NCI-H460 (cell line): ENCODE results near the gene ADAM19. TPM values are rescaled to one million over a fixed set of nuclear protein-coding genes. Genes with fewer than 3 reads are reported as not detected.

Experiments used
- DNase-seq: peaks from one replicate; pipeline ENCODE4 v3.0.0-alpha.2; 2016; ENCODE audit warnings: low read depth; ENCODE audit errors: extremely low read depth
- total RNA-seq: library from RNA; depleted of rRNA; stranded (reverse); fragments of >200 nt; shearing (Covaris generic); gene quantifications from 2 replicates; pipeline ENCODE4 v1.2.3, GENCODE V29; 2014

Gene ADAM19
- total RNA-seq, 1 experiment from 2014 or later, result 7.7 TPM

DNA sequence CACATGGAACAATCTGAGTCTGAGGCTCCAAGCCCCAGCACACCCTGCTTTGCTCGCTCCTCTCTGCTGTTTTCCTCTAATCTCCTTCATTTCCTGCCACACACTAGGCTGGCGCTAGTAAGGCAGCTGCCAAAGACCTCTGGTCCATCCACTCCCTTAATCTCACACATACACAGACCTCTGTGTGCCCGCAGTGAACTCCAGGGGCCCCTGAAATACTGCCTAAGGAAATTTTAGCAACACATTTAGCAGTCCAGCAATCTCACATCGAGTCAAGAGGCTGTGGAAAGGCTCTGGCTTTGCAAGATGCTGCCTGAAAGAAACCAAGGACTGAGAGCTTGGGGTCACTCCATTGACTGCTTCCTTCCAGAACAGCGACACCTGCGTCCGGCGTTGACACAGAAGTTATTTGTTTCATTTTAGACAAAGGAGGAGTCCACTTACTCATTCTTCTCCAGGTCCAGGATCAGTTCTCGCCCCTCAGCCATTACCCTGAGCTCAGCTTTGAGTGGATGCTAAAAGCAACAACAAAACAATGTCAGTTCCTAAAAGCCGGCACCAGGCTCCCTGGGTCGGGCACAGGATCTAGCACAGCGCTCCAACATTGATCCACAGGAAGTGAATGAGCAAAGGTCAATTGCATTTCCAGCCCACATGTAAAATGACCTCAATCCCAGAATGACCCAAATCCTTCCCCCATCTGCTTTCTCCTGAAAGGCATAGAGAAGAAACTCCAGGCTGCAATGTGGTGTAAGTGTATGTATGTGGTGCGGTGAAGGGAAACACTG lies 11.5 kb downstream of the ADAM19 start:
- no peak for DNase-seq

- no peak for DNase-seq
Measured at GRCh38 chr5:157563373-157563928, 12.1 kb downstream of the ADAM19 start.

- no peak for DNase-seq
Measured at GRCh38 chr5:157562111-157562581, 13.4 kb downstream of the ADAM19 start.

- DNase-seq, result no peak
Measured at GRCh38 chr5:157561110-157561509, 14.5 kb downstream of the ADAM19 start.

- DNase-seq, result no peak
Measured at GRCh38 chr5:157559301-157559700, 16.3 kb downstream of the ADAM19 start.

DNA sequence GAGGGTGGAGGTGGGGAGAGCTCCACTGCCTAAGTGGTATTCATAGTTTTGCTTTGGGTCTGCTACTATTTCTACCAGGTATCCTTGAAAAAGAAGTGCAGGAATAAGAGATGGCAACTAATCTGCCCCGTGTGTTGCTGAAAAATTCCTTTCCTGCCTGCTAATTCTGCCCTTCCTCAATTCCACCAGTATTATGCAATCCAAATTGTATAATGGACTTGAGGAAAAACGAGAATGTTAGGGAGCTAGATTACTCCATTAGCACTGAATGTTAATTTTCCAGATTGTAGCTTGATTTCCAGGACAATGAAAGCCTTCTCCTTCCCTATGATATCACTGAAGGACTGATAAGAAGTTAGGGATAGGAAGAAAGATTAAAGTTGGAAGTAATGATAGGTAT lies 16.9 kb downstream of the ADAM19 start:
- no peak for DNase-seq

DNA sequence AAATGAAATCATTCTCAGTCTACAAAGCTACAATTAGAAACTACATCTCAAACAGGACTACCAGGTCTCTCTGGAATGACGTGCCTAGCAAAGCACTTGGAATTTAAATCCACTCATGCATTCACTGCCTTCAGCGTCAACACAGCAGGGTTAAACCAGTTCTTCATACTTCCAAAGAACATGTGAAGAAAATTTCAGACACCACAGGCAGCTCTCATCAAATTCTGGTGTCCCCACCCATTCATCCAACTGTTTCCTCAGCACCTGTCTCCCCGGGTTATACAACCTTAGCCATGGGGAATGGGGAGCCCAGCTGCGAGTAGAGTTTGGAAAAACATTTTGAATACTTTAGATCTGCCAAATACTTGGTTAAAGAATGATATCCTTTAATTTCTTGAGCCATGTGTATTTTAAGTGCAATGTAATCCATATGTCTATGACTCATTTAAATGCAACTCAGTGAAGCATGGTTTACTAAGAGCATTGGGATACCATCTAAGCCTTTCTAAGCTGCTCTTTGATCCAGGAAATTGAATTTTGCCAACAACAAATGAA lies 17.5 kb downstream of the ADAM19 start:
- DNase-seq, result no peak

DNA sequence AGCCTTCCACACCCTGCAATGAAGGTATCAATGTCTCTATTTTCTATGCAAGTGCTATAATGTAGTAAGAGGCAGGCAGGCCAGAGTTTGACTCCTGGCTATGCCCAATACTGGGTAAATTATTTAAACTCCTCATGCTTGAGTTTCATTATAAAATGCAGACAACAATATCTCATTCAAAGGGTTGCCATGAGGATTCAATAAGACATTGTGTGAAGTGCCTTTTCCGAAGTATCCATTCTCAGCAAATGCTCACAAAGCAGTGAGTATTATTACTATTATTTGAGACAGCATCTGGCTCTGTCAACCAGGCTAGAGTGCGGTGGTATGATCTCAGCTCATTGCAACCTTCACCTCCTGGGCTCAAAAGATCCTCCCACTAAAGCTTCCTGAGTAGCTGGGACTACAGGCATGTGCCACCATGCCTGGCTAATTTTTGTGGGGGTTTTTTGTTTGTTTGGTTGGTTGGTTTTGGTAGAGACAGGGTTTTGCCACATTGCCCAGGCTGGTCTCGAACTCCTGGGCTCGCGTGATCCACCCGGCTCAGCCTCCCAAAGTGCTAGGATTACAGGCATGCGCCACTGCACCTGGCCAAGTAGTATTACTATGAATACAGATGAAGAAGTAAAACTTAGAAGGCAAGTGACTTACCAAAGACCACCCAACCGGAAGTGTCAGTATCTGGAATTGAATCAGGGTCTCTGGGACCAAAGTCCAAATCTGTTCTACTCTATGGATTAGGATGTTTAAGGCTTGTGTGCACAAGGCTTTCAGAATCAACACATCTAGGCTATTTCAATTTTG lies 18.8 kb downstream of the ADAM19 start:
- no peak for DNase-seq

DNA sequence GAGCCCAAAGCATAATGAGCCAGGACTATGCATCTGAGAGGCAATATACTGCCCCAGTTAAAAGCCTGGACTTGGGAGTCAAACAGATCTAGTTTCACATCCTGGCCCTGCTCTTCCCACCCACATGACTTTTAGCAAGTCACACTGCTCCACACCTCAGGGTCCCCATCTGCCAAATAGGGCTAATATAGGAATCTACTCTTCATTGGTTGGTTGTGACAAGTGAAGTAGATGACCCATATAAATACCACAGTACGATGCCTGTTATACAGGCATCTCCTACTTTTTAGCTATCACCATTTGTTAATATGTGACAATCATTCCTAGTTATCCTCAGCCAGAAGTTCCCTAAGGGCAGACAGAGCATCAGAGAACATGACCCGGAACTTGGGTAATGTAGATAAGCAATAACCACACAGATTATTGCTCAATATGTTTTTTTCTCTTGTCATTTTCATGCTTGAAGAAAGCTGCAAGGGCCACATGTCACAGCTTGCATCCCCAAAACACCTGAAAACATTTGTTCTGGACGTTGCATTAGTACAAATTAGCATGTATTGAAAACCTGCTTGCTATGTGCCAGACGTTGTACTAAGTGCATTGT lies 20.4 kb downstream of the ADAM19 start:
- no peak for DNase-seq

GRCh38 chr5:157554179-157555036 lies 21.2 kb downstream of the ADAM19 start:
- no peak for DNase-seq

- no peak for DNase-seq
Measured at GRCh38 chr5:157552650-157553049, 22.9 kb downstream of the ADAM19 start.

DNA sequence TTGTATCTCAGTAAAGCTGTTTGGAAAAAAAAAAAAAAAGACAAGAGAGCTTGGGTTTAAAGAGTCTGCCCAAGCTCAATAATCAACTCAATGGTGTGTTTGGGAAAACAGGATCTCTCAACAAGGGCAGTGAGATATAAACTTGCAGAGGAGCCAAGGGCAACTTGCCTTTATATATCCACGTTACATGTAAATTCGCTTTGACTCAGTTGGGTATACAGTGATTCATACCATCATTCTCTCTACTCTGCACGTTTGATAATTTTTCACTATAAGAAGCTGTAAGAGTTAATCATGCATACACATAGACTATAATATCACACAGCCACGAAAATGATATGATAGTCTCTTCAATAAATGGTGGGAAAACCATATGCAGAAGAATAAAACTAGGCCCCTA lies 24.9 kb downstream of the ADAM19 start:
- DNase-seq, result no peak

GRCh38 chr5:157549954-157550549 lies 25.5 kb downstream of the ADAM19 start:
- DNase-seq, result no peak

- no peak for DNase-seq
Measured at GRCh38 chr5:157549283-157549629, 26.3 kb downstream of the ADAM19 start.

DNA sequence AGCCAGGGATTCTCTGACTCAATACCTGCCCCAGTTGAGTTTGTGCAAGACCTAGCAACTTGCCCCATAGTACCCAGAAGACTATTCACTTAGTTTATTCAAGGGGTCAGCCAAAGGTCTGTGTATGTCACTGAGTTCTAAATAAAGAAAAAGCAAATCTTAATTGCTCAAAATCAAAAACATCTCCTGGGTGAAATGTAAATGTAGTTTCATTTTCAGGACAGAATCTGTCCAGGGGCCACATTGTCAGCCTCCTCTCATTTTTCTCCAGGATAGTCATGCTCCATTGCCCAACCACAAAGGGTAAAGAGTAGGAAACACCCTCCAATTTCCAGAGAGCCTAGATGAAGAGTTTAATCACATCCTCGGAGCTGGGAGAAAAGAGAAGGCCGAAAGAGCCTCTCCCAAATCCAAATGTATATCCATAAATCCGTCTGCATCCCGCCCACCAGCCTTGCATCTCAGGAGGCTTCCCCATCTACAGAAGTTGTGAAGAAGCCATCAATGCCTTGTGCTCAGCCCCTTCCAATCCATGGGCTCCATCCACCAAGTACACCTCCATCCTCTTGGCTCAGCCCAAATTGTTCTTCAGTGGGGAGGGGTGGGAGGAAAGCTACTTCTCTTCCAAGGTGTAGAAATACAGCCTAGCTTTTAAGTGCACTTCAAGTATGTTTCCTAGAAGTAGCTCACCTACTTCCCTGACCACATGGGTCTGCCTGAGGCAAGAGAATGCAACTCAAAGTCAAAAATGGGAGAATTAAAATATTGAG lies 26.9 kb downstream of the ADAM19 start:
- DNase-seq, result no peak

- no peak for DNase-seq
Measured at GRCh38 chr5:157547941-157548512, 27.5 kb downstream of the ADAM19 start.

DNA sequence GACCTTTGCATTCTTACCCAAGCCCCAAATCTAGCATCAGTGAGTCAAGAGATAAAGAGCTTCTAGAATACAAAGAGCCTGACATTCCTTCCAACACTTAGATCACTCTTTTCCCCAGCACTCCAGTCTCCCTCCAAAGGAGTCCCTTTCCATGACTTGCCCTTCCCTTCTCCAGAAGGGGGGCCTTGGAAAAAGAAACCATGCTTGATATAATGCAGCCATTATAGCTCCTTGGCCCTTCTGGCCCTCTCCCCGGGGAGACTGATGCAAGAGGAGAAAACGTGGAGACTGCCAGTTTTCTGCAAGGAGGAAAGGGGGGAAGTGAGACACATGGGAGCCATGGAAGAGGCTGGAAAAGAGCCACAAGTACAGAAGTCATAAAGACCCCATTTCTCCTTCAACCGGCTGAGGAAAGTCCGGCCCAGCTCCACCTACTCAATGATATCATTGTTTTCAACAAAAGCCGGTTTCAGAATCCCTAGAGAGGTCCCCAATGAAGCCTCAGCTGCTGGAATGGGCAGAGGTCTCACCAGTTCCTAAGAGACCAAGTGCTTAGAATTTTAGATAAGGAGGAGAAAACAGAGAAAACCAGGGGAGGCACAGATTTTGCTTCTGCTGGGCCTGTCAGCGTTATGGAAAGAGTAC lies 29.0 kb downstream of the ADAM19 start:
- no peak for DNase-seq
